GM19463 (cell line): ENCODE results near the gene IL36RN.

ENCODE experiments used
- ATAC-seq: cut with Tn5 transposase; IDR thresholded peaks from one replicate; pipeline ENCODE4 v1.9.1; 2021; ENCODE audit warnings: mild to moderate bottlenecking, moderate library complexity; ENCODE audit not compliant: unreplicated experiment

The IL36RN gene

GRCh38 chr2:113046465-113046864 is 12.5 kb upstream of the IL36RN start:
- ATAC-seq = no peak

- ATAC-seq = no peak
Measured at GRCh38 chr2:113050921-113051895, 7.8 kb upstream of the IL36RN start.

- ATAC-seq = no peak
Measured at GRCh38 chr2:113052396-113052917, 6.5 kb upstream of the IL36RN start, which contains the start of gene IL36B. Gene IL36B, minus strand, starts transcription at chr2:113052867.

- no peak for ATAC-seq
Measured at GRCh38 chr2:113053666-113054065, 5.3 kb upstream of the IL36RN start.

- ATAC-seq = no peak
Measured at GRCh38 chr2:113054066-113054465, 4.9 kb upstream of the IL36RN start.

- no peak for ATAC-seq
Measured at GRCh38 chr2:113056521-113056920, 2.5 kb upstream of the IL36RN start.

GRCh38 chr2:113057117-113057516 is 1.9 kb upstream of the IL36RN start:
- no peak for ATAC-seq

- no peak for ATAC-seq
Measured at GRCh38 chr2:113058411-113058994, 495 bp upstream of the IL36RN start.

- ATAC-seq = no peak
Measured at GRCh38 chr2:113060396-113060795, 1.4 kb downstream of the IL36RN start.

- no peak for ATAC-seq
Measured at GRCh38 chr2:113060796-113061195, 1.8 kb downstream of the IL36RN start.

- ATAC-seq = no peak
Measured at GRCh38 chr2:113061241-113061640, 2.2 kb downstream of the IL36RN start.

- no peak for ATAC-seq
Measured at GRCh38 chr2:113061896-113062770, 3.1 kb downstream of the IL36RN start.

GRCh38 chr2:113064281-113064680 is 5.3 kb downstream of the IL36RN start:
- ATAC-seq = no peak

- no peak for ATAC-seq
Measured at GRCh38 chr2:113064898-113065297, 5.9 kb downstream of the IL36RN start.

- no peak for ATAC-seq
Measured at GRCh38 chr2:113067681-113068080, 8.7 kb downstream of the IL36RN start, which contains the start of gene IL1F10. Gene IL1F10, plus strand, starts transcription at chr2:113067970. Its CDS starts 4,769 bp downstream, at chr2:113072739.

GRCh38 chr2:113068249-113068648 is 9.3 kb downstream of the IL36RN start:
- ATAC-seq = no peak

GRCh38 chr2:113068706-113069485 is 9.9 kb downstream of the IL36RN start:
- no peak for ATAC-seq

- no peak for ATAC-seq
Measured at GRCh38 chr2:113069676-113070605, 10.9 kb downstream of the IL36RN start.

- ATAC-seq = no peak
Measured at GRCh38 chr2:113070606-113070975, 11.6 kb downstream of the IL36RN start.
